ENCODE results near the gene GABRE. TPM values are rescaled to one million over a fixed set of nuclear protein-coding genes. Genes with fewer than 3 reads are reported as not detected.
A peak's percentile ranks its signal among the peaks of the same experiment; 100 is the strongest.

The GABRE gene
- total and polyA plus RNA-seq, 2 of the 13 experiments (the other 11 are each of a cell fraction or from before 2014, with no cell fraction given), result 12.2 to 66.2 TPM

DNA sequence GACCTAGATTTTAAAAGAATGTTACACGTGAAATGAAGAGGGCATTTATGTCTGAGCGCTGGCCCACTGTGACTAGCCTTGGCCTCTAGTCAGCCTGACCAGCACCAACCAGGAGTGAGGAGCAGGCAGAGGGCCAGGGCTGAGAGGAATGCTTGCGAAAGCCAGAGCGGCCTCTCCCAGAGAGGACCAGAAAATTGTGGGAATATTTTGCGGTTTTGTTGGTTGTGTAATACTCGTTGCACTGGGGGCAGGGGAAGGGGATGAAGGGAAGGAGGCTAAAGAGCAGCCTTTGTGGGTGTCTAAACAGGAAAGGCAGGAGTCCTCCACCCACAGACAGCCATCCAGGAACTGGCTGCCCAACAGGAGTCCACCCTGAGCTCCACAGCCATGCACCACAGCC is 3.8 kb downstream of the GABRE start (continued):
- TF ChIP-seq CREM (IDR thresholded peaks at IDR 0.05) (peak; percentile 47; the same call in 1 of the 2 replicates), CREM (CRISPR knock-in tag; IDR thresholded peaks at IDR 0.05) (no peak), CBFB (CRISPR knock-in tag; IDR thresholded peaks at IDR 0.05) (peak; percentile 100), MEIS2 (CRISPR knock-in tag; IDR thresholded peaks at IDR 0.05) (peak; percentile 30; the same call in 1 of the 2 replicates), NCOA2 (CRISPR knock-in tag; IDR thresholded peaks at IDR 0.05) (peak; percentile 78), NR2F6 (IDR thresholded peaks at IDR 0.05) (no peak), NR2F6 (CRISPR knock-in tag; IDR thresholded peaks at IDR 0.05) (peak; percentile 61), THAP11 (CRISPR knock-in tag; IDR thresholded peaks at IDR 0.05) (peak; percentile 62; the same call in 1 of the 2 replicates), MIER2 (CRISPR knock-in tag; IDR thresholded peaks at IDR 0.05) (0 out of 2 replicates have a peak, but pooled peaks have one; percentile 48), MAFG (CRISPR knock-in tag; IDR thresholded peaks at IDR 0.05) (no peak), ZFY (CRISPR knock-in tag; IDR thresholded peaks at IDR 0.05) (peak; percentile 39), ZFX (CRISPR knock-in tag; IDR thresholded peaks at IDR 0.05; ENCODE audit: low read depth) (peak; percentile 35; the same call in 1 of the 2 replicates), KLF16 (CRISPR knock-in tag; IDR thresholded peaks at IDR 0.05) (peak in 1 of 2 experiments; percentile 66; a peak in 1 of 4 replicates), FOXO1 (CRISPR knock-in tag; IDR thresholded peaks at IDR 0.05) (peak; percentile 36; the same call in 1 of the 2 replicates), ZNF12 (CRISPR knock-in tag; IDR thresholded peaks at IDR 0.05) (0 out of 2 replicates have a peak, but pooled peaks have one; percentile 19), SOX13 (IDR thresholded peaks at IDR 0.05) (no peak), SOX13 (CRISPR knock-in tag; conservative IDR thresholded peaks at IDR 0.05 in 1 of 2, IDR thresholded peaks at IDR 0.05 in 1 of 2) (peak in 1 of 2 experiments; percentile 70; a peak in 2 of 4 replicates), GATAD2A (CRISPR knock-in tag; IDR thresholded peaks at IDR 0.05) (peak; percentile 86), SP2 (CRISPR knock-in tag; IDR thresholded peaks at IDR 0.05) (no peak), SAP130 (CRISPR knock-in tag; IDR thresholded peaks at IDR 0.05; ENCODE audit: low read depth) (peak; percentile 68), HMG20A (CRISPR knock-in tag; IDR thresholded peaks at IDR 0.05; ENCODE audit: borderline replicate concordance) (peak; percentile 72; the same call in 1 of the 2 replicates), SMAD3 (CRISPR knock-in tag; IDR thresholded peaks at IDR 0.05) (peak; percentile 65; the same call in 1 of the 2 replicates), FOSL2 (CRISPR knock-in tag; IDR thresholded peaks at IDR 0.05) (peak; percentile 59), ZNF350 (CRISPR knock-in tag; IDR thresholded peaks at IDR 0.05; ENCODE audit: borderline replicate concordance, low read depth) (peak; percentile 54; the same call in 1 of the 2 replicates), ZBTB7B (CRISPR knock-in tag; IDR thresholded peaks at IDR 0.05) (peak; percentile 58; the same call in 1 of the 2 replicates), ZNF709 (CRISPR knock-in tag; IDR thresholded peaks at IDR 0.05) (no peak), SKI (IDR thresholded peaks at IDR 0.05; ENCODE audit: partially characterized antibody) (peak; percentile 82), CEBPG (CRISPR knock-in tag; IDR thresholded peaks at IDR 0.05) (peak; percentile 94)
- TF ChIP-seq, protein P1, sequence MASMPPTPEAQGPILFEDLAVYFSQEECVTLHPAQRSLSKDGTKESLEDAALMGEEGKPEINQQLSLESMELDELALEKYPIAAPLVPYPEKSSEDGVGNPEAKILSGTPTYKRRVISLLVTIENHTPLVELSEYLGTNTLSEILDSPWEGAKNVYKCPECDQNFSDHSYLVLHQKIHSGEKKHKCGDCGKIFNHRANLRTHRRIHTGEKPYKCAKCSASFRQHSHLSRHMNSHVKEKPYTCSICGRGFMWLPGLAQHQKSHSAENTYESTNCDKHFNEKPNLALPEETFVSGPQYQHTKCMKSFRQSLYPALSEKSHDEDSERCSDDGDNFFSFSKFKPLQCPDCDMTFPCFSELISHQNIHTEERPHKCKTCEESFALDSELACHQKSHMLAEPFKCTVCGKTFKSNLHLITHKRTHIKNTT (CRISPR knock-in tag; IDR thresholded peaks at IDR 0.05), result no peak
- TF ChIP-seq, protein P2, sequence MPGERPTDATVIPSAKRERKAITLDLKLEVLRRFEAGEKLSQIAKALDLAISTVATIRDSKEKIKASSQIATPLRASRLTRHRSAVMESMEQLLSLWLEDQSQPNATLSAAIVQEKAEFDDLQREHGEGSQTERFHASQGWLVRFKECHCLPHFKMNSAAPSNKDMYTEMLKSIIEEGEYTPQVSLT (CRISPR knock-in tag; IDR thresholded peaks at IDR 0.05; ENCODE audit: borderline replicate concordance, low read depth), result no peak
- TF ChIP-seq, protein P3, sequence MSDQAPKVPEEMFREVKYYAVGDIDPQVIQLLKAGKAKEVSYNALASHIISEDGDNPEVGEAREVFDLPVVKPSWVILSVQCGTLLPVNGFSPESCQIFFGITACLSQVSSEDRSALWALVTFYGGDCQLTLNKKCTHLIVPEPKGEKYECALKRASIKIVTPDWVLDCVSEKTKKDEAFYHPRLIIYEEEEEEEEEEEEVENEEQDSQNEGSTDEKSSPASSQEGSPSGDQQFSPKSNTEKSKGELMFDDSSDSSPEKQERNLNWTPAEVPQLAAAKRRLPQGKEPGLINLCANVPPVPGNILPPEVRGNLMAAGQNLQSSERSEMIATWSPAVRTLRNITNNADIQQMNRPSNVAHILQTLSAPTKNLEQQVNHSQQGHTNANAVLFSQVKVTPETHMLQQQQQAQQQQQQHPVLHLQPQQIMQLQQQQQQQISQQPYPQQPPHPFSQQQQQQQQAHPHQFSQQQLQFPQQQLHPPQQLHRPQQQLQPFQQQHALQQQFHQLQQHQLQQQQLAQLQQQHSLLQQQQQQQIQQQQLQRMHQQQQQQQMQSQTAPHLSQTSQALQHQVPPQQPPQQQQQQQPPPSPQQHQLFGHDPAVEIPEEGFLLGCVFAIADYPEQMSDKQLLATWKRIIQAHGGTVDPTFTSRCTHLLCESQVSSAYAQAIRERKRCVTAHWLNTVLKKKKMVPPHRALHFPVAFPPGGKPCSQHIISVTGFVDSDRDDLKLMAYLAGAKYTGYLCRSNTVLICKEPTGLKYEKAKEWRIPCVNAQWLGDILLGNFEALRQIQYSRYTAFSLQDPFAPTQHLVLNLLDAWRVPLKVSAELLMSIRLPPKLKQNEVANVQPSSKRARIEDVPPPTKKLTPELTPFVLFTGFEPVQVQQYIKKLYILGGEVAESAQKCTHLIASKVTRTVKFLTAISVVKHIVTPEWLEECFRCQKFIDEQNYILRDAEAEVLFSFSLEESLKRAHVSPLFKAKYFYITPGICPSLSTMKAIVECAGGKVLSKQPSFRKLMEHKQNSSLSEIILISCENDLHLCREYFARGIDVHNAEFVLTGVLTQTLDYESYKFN (CRISPR knock-in tag; conservative IDR thresholded peaks at IDR 0.05), result peak; percentile 75

All from HepG2 (cell line).